A549 (cell line): ENCODE results near the gene DSCAM.

ENCODE experiments used
- BHLHE40 ChIP-seq: IDR thresholded peaks from 2 replicates; pipeline ENCODE4 v1.6.1; 2012; ENCODE audit warnings: low read depth, low read length, inconsistent platforms
- CEBPB ChIP-seq, 2 experiments: fragments of >200 bp in 1 of 2; sonication (Bioruptor Twin) in 1 of 2; formaldehyde crosslinking in 1 of 2; IDR thresholded peaks; 2 replicates each; pipeline ENCODE4 v1.6.1; 2012 to 2016
- CHD2 ChIP-seq: fragments of 150-350 bp; IDR thresholded peaks from 2 replicates; pipeline ENCODE4 v1.6.1; 2014; ENCODE audit warnings: low read length; ENCODE audit not compliant: partially characterized antibody
- CTCF ChIP-seq: fragments of >200 bp; sonication (Bioruptor Twin); formaldehyde crosslinking; IDR thresholded peaks from 3 replicates; pipeline ENCODE4 v1.5.1; 2016
- ELK1 ChIP-seq: fragments of 150-350 bp; IDR thresholded peaks from 2 replicates; pipeline ENCODE4 v1.6.1; 2014; ENCODE audit warnings: low read depth, mild to moderate bottlenecking, low read length
- EP300 ChIP-seq, 2 experiments: fragments of >200 bp; sonication (Bioruptor Twin); formaldehyde crosslinking; IDR thresholded peaks; 2 replicates in 1 of 2; 3 replicates in 1 of 2; pipeline ENCODE4 v1.6.1; 2016 to 2017
- KDM1A ChIP-seq: fragments of 200-600 bp; sonication (generic); IDR thresholded peaks from 2 replicates; pipeline ENCODE4 v1.6.1; 2016; ENCODE audit warnings: low read depth, mild to moderate bottlenecking
- MAFK ChIP-seq: fragments of 450-650 bp; IDR thresholded peaks from 2 replicates; pipeline ENCODE4 v1.6.1; 2014; ENCODE audit not compliant: partially characterized antibody
- MAZ ChIP-seq: fragments of 150-350 bp; IDR thresholded peaks from 2 replicates; pipeline ENCODE4 v1.6.1; 2014; ENCODE audit warnings: antibody characterized with exemption, low read depth, low read length, borderline replicate concordance
- NR3C1 ChIP-seq: fragments of >200 bp; sonication (Bioruptor Twin); formaldehyde crosslinking; IDR thresholded peaks from 3 replicates; pipeline ENCODE4 v1.6.1; 2017
- POLR2A ChIP-seq: IDR thresholded peaks from 2 replicates; pipeline ENCODE4 v1.6.1; 2012; ENCODE audit warnings: mild to moderate bottlenecking, low read length
- POLR2AphosphoS2 ChIP-seq: conservative IDR thresholded peaks from 2 replicates; pipeline ENCODE4 v1.6.1; 2012; ENCODE audit warnings: low read length, improper control_type of control experiment, inconsistent platforms
- RCOR1 ChIP-seq: fragments of 150-350 bp; IDR thresholded peaks from 2 replicates; pipeline ENCODE4 v1.6.1; 2014; ENCODE audit warnings: antibody characterized with exemption, low read length, low read depth
- SMC3 ChIP-seq: fragments of >200 bp; sonication (Bioruptor Twin); formaldehyde crosslinking; IDR thresholded peaks from 3 replicates; pipeline ENCODE4 v1.6.1; 2018; ENCODE audit warnings: inconsistent platforms

DNA sequence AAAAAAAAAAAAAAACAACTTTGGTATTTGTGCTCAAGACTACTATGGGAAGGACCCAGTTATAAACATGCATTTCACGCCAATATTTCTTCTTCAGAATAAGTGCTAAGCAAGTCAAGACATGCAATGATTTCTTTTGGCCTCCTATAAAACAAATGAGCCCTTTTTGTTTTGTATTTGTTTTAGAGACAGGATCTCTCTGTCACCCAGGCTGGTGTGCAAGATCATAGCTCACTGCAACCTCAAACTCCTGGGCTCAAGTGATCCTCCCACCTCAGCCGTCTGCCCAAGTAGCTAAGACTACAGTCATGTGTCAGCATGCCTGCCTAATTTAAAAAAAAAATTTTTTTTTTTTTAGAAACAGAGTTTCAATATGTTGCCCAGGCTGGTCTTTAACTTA, 631.0 kb downstream of the DSCAM start:
- TF ChIP-seq CHD2 (no peak), CTCF (no peak), BHLHE40 (no peak), POLR2AphosphoS2 (no peak), EP300 (IDR thresholded peaks at IDR 0.05) (no peak), MAZ (no peak), CEBPB (IDR thresholded peaks at IDR 0.05) (no peak), POLR2A (no peak), NR3C1 (no peak), SMC3 (no peak), KDM1A (no peak), RCOR1 (no peak), MAFK (no peak), ELK1 (no peak)
